A673 (cell line): ENCODE measurements around the gene ZER1. TPM values are rescaled to one million over a fixed set of nuclear protein-coding genes. Genes with fewer than 3 reads are reported as not detected.

Source experiments
- BruUV-seq: library from RNA; stranded (reverse); fragments of 400-500 nt; replicated peaks from 2 replicates; lab custom pipeline; 2021; lab: Mats Ljungman, UMichigan
- CTCF ChIA-PET: fragments of 300-600 bp; sonication (Branson Sonifier 250); formaldehyde crosslinking; loops from one replicate; lab custom pipeline; 2022; ENCODE audit warnings: antibody characterized with exemption; lab: Charles Lee
- POLR2A ChIA-PET: fragments of 300-600 bp; sonication (Branson Sonifier 250); formaldehyde crosslinking; loops from one replicate; lab custom pipeline; 2022; ENCODE audit warnings: antibody characterized with exemption; ENCODE audit not compliant: low non-redundant PET; lab: Charles Lee
- DNase-seq: peaks from one replicate; pipeline ENCODE4 v3.0.0-alpha.2; 2015; ENCODE audit warnings: low spot score
- H3K27ac ChIP-seq: fragments of 200-600 bp; sonication (generic); 2 replicates; pipeline ENCODE4 v1.5.1; 2016; ENCODE audit warnings: mixed run types, low read depth, mild to moderate bottlenecking, mixed read lengths, antibody characterized with exemption, low read length; ENCODE audit not compliant: poor library complexity, severe bottlenecking
- H3K27me3 ChIP-seq: fragments of 200-600 bp; sonication (generic); replicated peaks from 2 replicates; pipeline ENCODE4 v1.6.1; 2017; ENCODE audit warnings: mixed run types, low read depth, mild to moderate bottlenecking, mixed read lengths, antibody characterized with exemption, low read length; ENCODE audit not compliant: insufficient read depth, poor library complexity
- H3K36me3 ChIP-seq: fragments of 200-600 bp; sonication (generic); 2 replicates; pipeline ENCODE4 v1.6.1; 2016; ENCODE audit warnings: mixed run types, mild to moderate bottlenecking, mixed read lengths, antibody characterized with exemption, low read length; ENCODE audit not compliant: insufficient read depth, poor library complexity, severe bottlenecking
- H3K4me1 ChIP-seq: fragments of 200-600 bp; sonication (generic); 2 replicates; pipeline ENCODE4 v1.6.1; 2017; ENCODE audit warnings: mixed run types, mild to moderate bottlenecking, mixed read lengths, antibody characterized with exemption, low read length; ENCODE audit not compliant: insufficient read depth, poor library complexity, severe bottlenecking
- H3K4me3 ChIP-seq: fragments of 200-600 bp; sonication (generic); 2 replicates; pipeline ENCODE4 v1.5.1; 2016; ENCODE audit warnings: low read depth, mixed run types, mild to moderate bottlenecking, mixed read lengths, low read length; ENCODE audit not compliant: poor library complexity, severe bottlenecking
- H3K9me3 ChIP-seq: fragments of 200-600 bp; sonication (generic); 2 replicates; pipeline ENCODE4 v1.6.1; 2016; ENCODE audit warnings: mixed run types, low read depth, mild to moderate bottlenecking, mixed read lengths, antibody characterized with exemption, low read length; ENCODE audit not compliant: poor library complexity, severe bottlenecking
- CTCF ChIP-seq: fragments of 300-800, 200-600 bp; sonication (generic); conservative IDR thresholded peaks from 2 replicates; pipeline ENCODE4 v1.5.1; 2017; ENCODE audit warnings: low read depth, mild to moderate bottlenecking, antibody characterized with exemption, low read length, moderate library complexity, mixed read lengths
- EZH2 ChIP-seq: fragments of 200-600 bp; sonication (generic); IDR thresholded peaks from 2 replicates; pipeline ENCODE4 v1.6.1; 2017; ENCODE audit warnings: borderline replicate concordance, low read depth, mild to moderate bottlenecking, mixed read lengths, antibody characterized with exemption, low read length; ENCODE audit not compliant: poor library complexity, severe bottlenecking
- intact Hi-C: fragments of 100-400 bp; cut with micrococcal nuclease; formaldehyde crosslinking; loops from one replicate; pipeline ENCODE4 v1.10.0; 2022; ENCODE audit not compliant: unreplicated experiment
- total RNA-seq: library from RNA; stranded (reverse); gene quantifications from 2 replicates; pipeline ENCODE4 v1.2.3, GENCODE V29; 2021

ZER1 gene
- total RNA-seq, 1 experiment from 2014 or later: 12.9 TPM

GRCh38 chr9:128732576-128732975 lies 39.2 kb downstream of the ZER1 start:
- no peak overlapping the region for H3K27ac ChIP-seq
- no peaks in the 10 kb centered on the region for H3K36me3 ChIP-seq
- DNase-seq: no peak
- ChIA-PET POLR2A (no interaction called here), CTCF (no interaction called here)
- no peak overlapping the region for H3K4me3 ChIP-seq
- TF ChIP-seq CTCF (no peak), EZH2 (no peak)
- BruUV-seq: no TSS peak
- intact Hi-C loops: loop anchor here (5.0 kb wide), 1 partner anchor 195 kb away; no protein-coding TSS in a partner anchor
- no peaks in the 10 kb centered on the region for H3K27me3 ChIP-seq
- peaks cover 10% of the 10 kb centered on the region for H3K4me1 ChIP-seq
- no peaks in the 10 kb centered on the region for H3K9me3 ChIP-seq

- H3K4me1 ChIP-seq: peaks cover 10% of the 10 kb centered on the region
- no peak for DNase-seq
- POLR2A ChIA-PET: no interaction called here
- intact Hi-C loops: loop anchor here (5.0 kb wide), 1 partner anchor 196 kb away; no protein-coding TSS in a partner anchor
- no peak for TF ChIP-seq CTCF
- no peak for TF ChIP-seq EZH2
- H3K27ac ChIP-seq: no peak overlapping the region
- no TSS peak for BruUV-seq
- CTCF ChIA-PET: no interaction called here
- H3K27me3 ChIP-seq: no peaks in the 10 kb centered on the region
- no peaks in the 10 kb centered on the region for H3K9me3 ChIP-seq
- no peak overlapping the region for H3K4me3 ChIP-seq
- H3K36me3 ChIP-seq: no peaks in the 10 kb centered on the region
These were observed 40.0 kb downstream of the ZER1 start for GRCh38 chr9:128731691-128732090.

GRCh38 chr9:128731093-128731492 lies 40.6 kb downstream of the ZER1 start:
- POLR2A ChIA-PET: no interaction called here
- CTCF ChIA-PET: no interaction called here
- no peak overlapping the region for H3K4me3 ChIP-seq
- no peaks in the 10 kb centered on the region for H3K36me3 ChIP-seq
- intact Hi-C loops: loop anchor here (5.0 kb wide), 1 partner anchor 196 kb away; no protein-coding TSS in a partner anchor
- H3K27me3 ChIP-seq: no peaks in the 10 kb centered on the region
- no peak for DNase-seq
- no TSS peak for BruUV-seq
- TF ChIP-seq CTCF (no peak), EZH2 (no peak)
- H3K27ac ChIP-seq: no peak overlapping the region
- H3K4me1 ChIP-seq: peaks cover 13% of the 10 kb centered on the region
- no peaks in the 10 kb centered on the region for H3K9me3 ChIP-seq
